ENCODE results near the gene GYPE.
"Not testable (repeated sequence)": the region's sequence is repeated elsewhere in the genome, so short reads cannot be mapped to it uniquely, and the experiment has no call there.

Gene GYPE

GRCh38 chr4:143869925-143870324 is 35.4 kb downstream of the GYPE start:
- not testable (repeated sequence) for DNase-seq (ENCODE audit: low read depth in 2 of 2)

- DNase-seq (ENCODE audit: low read depth in 2 of 2) = not testable (repeated sequence)
Measured at GRCh38 chr4:143862716-143863115, 42.6 kb downstream of the GYPE start.

GRCh38 chr4:143858456-143858855 is 46.9 kb downstream of the GYPE start:
- DNase-seq (ENCODE audit: low read depth in 2 of 2) = no peak

GRCh38 chr4:143857391-143858336 is 47.7 kb downstream of the GYPE start:
- DNase-seq (ENCODE audit: low read depth in 2 of 2) = not testable (repeated sequence)

- DNase-seq (ENCODE audit: low read depth in 2 of 2) = not testable (repeated sequence)
Measured at GRCh38 chr4:143856017-143856557, 49.3 kb downstream of the GYPE start.

GRCh38 chr4:143854645-143855044 is 50.7 kb downstream of the GYPE start:
- DNase-seq (ENCODE audit: low read depth in 2 of 2) = not testable (repeated sequence)

- not testable (repeated sequence) for DNase-seq (ENCODE audit: low read depth in 2 of 2)
Measured at GRCh38 chr4:143849296-143849695, 56.1 kb downstream of the GYPE start.

- DNase-seq (ENCODE audit: low read depth in 2 of 2) = not testable (repeated sequence)
Measured at GRCh38 chr4:143843506-143843832, 61.9 kb downstream of the GYPE start.

GRCh38 chr4:143842624-143843505 is 62.5 kb downstream of the GYPE start:
- DNase-seq (ENCODE audit: low read depth in 2 of 2) = not testable (repeated sequence)

GRCh38 chr4:143839413-143839812 is 65.9 kb downstream of the GYPE start:
- DNase-seq (ENCODE audit: low read depth in 2 of 2) = not testable (repeated sequence)

GRCh38 chr4:143834196-143834595 is 71.2 kb downstream of the GYPE start:
- not testable (repeated sequence) for DNase-seq (ENCODE audit: low read depth in 2 of 2)

GRCh38 chr4:143833676-143834075 is 71.7 kb downstream of the GYPE start:
- DNase-seq (ENCODE audit: low read depth in 2 of 2) = not testable (repeated sequence)

- not testable (repeated sequence) for DNase-seq (ENCODE audit: low read depth in 2 of 2)
Measured at GRCh38 chr4:143830576-143830975, 74.8 kb downstream of the GYPE start.

GRCh38 chr4:143829239-143829620 is 76.1 kb downstream of the GYPE start:
- not testable (repeated sequence) for DNase-seq (ENCODE audit: low read depth in 2 of 2)

All from stimulated activated CD8-positive, alpha-beta memory T cell treated with anti-CD3 and anti-CD28 coated beads, Interleukin-2, amount 100 ng/mL, for 1 hour (primary cell).